Measurements from ENCODE around the gene UCN3. TPM values are rescaled to one million over a fixed set of nuclear protein-coding genes. Genes with fewer than 3 reads are reported as not detected.

Gene UCN3
- polyA plus RNA-seq, 1 of the 3 experiments (the other 2 are of a cell fraction) = not detected

GRCh38 chr10:5385224-5385623 lies 20.5 kb downstream of the UCN3 start:
- ChIA-PET CTCF (interaction anchor here (2.1 kb wide), 1 partner anchor 238 kb away, joined by 5 read pairs; no protein-coding TSS in a partner anchor), POLR2A (no interaction called here)
- Histone ChIP-seq H3K9me3 (peaks cover 9% of the 10 kb centered on the region), H3K27ac (ENCODE audit: low read depth in 2 of 2, low read length in 1 of 2) (no peak overlapping the region), H3K4me1 (ENCODE audit: control insufficient read depth in 1 of 2, insufficient read depth in 2 of 2, low read depth in 1 of 2, low read length in 1 of 2) (no peaks in the 10 kb centered on the region; a peak in 1 of 4 replicates), H3K9me2 (peaks cover 2% of the 10 kb centered on the region; the same call in 1 of the 2 replicates), H4K20me1 (ENCODE audit: insufficient read depth) (no peaks in the 10 kb centered on the region), H3K4me3 (ENCODE audit: low read depth in 2 of 2, low read length in 1 of 2) (no peak overlapping the region), H3K36me3 (replicated peaks in 1 of 2; ENCODE audit: control insufficient read depth in 1 of 2, insufficient read depth in 2 of 2, low read length in 1 of 2) (no peaks in the 10 kb centered on the region), H3K79me2 (ENCODE audit: insufficient read depth) (no peaks in the 10 kb centered on the region), H2AFZ (ENCODE audit: low read depth) (no peak overlapping the region), H3F3A (replicated peaks; ENCODE audit: insufficient read depth) (no peaks in the 10 kb centered on the region), H3K4me2 (no peak overlapping the region), H3K9ac (no peak overlapping the region), H3K27me3 (ENCODE audit: insufficient read depth) (no peaks in the 10 kb centered on the region; the same call in 1 of the 2 replicates)
- 65% methylated on average over 2 of the region's 2 CpGs for WGBS (ENCODE audit: low lambda C conversion rate)
- DNase-seq = no peak
- no peak for TF ChIP-seq TAF1 (IDR thresholded peaks at IDR 0.05; ENCODE audit: borderline replicate concordance, low read depth, low read length)
- no peak for TF ChIP-seq USF2 (IDR thresholded peaks at IDR 0.05; ENCODE audit: borderline replicate concordance, low read depth, low read length)
- TF ChIP-seq MEF2A (IDR thresholded peaks at IDR 0.05; ENCODE audit: borderline replicate concordance, low read depth) = no peak
- no peak for TF ChIP-seq EZH2phosphoT487 (IDR thresholded peaks at IDR 0.05; ENCODE audit: borderline replicate concordance, low read depth)
- no peak for TF ChIP-seq PBX3 (IDR thresholded peaks at IDR 0.05)
- no peak for TF ChIP-seq CHD2 (IDR thresholded peaks at IDR 0.05; ENCODE audit: low read length, partially characterized antibody)
- TF ChIP-seq EP300 (IDR thresholded peaks at IDR 0.05; ENCODE audit: borderline replicate concordance in 1 of 2, low read depth in 1 of 2, low read length in 1 of 2) = no peak
- no peak for TF ChIP-seq GABPA (IDR thresholded peaks at IDR 0.05; ENCODE audit: low read depth)
- no peak for TF ChIP-seq SMC3 (IDR thresholded peaks at IDR 0.05; ENCODE audit: low read depth, low read length)
- TF ChIP-seq RXRA (IDR thresholded peaks at IDR 0.05; ENCODE audit: borderline replicate concordance, low read depth) = no peak
- TF ChIP-seq RCOR1 (IDR thresholded peaks at IDR 0.05; ENCODE audit: low read length) = no peak
- TF ChIP-seq TCF12 (IDR thresholded peaks at IDR 0.05) = no peak
- no peak for TF ChIP-seq NFIC (IDR thresholded peaks at IDR 0.05; ENCODE audit: borderline replicate concordance)
- TF ChIP-seq ZBTB33 (IDR thresholded peaks at IDR 0.05; ENCODE audit: borderline replicate concordance, low read depth) = no peak
- no peak for TF ChIP-seq GATA2 (CRISPR knock-in tag; IDR thresholded peaks at IDR 0.05)
- TF ChIP-seq FOXJ3 (CRISPR knock-in tag; IDR thresholded peaks at IDR 0.05) = no peak

Measured in SK-N-SH (cell line).